ENCODE results near the gene PKP1. TPM values are rescaled to one million over a fixed set of nuclear protein-coding genes. Genes with fewer than 3 reads are reported as not detected.
"Not testable (repeated sequence)": the region's sequence is repeated elsewhere in the genome, so short reads cannot be mapped to it uniquely, and the experiment has no call there.

PKP1 gene
- total RNA-seq, 6 experiments from 2014 or later, result not detected

DNA sequence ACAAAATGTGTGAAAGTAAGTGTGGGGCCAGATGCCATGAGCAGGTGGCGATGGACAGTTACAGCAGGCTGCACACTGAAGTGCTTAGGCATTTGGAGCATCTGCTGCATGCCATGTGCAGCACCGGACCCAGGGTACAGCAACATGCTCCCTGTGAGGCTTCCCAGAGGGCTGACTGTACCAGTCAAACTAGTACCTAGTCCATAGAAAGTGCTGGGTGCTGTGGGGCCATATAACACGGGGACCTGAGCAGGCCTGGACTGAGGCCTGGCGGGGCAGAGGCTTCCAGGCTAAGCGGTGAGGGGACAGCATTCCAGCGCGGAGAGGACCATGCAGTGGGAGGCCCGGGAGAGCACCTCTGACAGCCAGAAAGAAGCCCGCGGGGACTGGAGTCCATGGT, 29.9 kb upstream of the PKP1 start:
- no peak for DNase-seq
- TF ChIP-seq, protein P1, sequence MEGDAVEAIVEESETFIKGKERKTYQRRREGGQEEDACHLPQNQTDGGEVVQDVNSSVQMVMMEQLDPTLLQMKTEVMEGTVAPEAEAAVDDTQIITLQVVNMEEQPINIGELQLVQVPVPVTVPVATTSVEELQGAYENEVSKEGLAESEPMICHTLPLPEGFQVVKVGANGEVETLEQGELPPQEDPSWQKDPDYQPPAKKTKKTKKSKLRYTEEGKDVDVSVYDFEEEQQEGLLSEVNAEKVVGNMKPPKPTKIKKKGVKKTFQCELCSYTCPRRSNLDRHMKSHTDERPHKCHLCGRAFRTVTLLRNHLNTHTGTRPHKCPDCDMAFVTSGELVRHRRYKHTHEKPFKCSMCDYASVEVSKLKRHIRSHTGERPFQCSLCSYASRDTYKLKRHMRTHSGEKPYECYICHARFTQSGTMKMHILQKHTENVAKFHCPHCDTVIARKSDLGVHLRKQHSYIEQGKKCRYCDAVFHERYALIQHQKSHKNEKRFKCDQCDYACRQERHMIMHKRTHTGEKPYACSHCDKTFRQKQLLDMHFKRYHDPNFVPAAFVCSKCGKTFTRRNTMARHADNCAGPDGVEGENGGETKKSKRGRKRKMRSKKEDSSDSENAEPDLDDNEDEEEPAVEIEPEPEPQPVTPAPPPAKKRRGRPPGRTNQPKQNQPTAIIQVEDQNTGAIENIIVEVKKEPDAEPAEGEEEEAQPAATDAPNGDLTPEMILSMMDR (IDR thresholded peaks at IDR 0.05), result no peak
- H3K36me3 Mint-ChIP-seq (ENCODE audit: low read depth), result no peaks in the 10 kb centered on the region
- H3K27ac Mint-ChIP-seq, result no peak overlapping the region
- H3K9me3 Mint-ChIP-seq, result no peaks in the 10 kb centered on the region
- peaks cover 21% of the 10 kb centered on the region for H3K27me3 Mint-ChIP-seq (ENCODE audit: insufficient read depth)
- no peak overlapping the region for H3K4me3 Mint-ChIP-seq
- H3K4me1 Mint-ChIP-seq (ENCODE audit: low read depth), result no peaks in the 10 kb centered on the region

DNA sequence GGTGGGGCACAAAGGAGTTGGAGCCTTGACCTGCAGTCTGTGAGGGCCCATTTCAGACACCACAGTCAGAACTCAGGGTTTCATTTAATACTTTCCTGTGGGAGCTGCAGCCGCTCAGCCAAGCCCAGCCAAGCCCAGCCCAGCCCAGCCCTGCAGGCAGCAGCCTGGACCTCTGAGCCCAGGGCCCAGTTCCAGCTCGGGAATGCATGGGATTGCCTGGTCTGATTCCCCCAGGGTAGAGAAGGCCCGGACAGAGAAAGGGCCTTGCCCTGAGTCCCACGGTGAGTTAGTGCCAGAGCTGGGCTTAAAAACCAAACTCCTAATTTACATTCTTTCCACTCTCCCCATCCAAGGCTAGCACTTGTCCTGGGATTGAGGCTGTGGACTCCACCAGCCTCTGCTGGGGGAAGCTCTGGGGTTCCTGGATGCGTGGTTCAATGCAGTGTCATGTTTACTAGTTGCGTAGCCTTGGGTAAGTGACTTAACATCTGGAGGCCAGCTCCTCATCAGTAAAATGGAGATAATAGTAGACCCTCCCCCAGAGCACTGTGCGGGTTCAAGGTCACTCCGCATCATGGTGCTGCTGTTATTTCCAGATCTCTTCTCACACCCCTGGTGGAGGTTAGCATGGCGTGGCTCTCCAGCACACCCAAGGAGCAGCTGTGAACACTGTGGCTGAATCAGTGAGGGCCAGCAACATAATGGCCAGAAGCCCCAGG, 29.2 kb upstream of the PKP1 start:
- H3K4me1 Mint-ChIP-seq (ENCODE audit: low read depth), result no peaks in the 10 kb centered on the region
- H3K27ac Mint-ChIP-seq, result no peak overlapping the region
- H3K36me3 Mint-ChIP-seq (ENCODE audit: low read depth), result no peaks in the 10 kb centered on the region
- no peaks in the 10 kb centered on the region for H3K9me3 Mint-ChIP-seq
- TF ChIP-seq, protein P1 (IDR thresholded peaks at IDR 0.05), result no peak
- peaks cover 14% of the 10 kb centered on the region for H3K27me3 Mint-ChIP-seq (ENCODE audit: insufficient read depth)
- no peak for DNase-seq
- H3K4me3 Mint-ChIP-seq, result no peak overlapping the region

GRCh38 chr1:201254625-201255478, 28.5 kb upstream of the PKP1 start:
- Mint-ChIP-seq H3K27ac (no peak overlapping the region), H3K4me1 (ENCODE audit: low read depth) (no peaks in the 10 kb centered on the region)
- DNase-seq, result no peak

DNA sequence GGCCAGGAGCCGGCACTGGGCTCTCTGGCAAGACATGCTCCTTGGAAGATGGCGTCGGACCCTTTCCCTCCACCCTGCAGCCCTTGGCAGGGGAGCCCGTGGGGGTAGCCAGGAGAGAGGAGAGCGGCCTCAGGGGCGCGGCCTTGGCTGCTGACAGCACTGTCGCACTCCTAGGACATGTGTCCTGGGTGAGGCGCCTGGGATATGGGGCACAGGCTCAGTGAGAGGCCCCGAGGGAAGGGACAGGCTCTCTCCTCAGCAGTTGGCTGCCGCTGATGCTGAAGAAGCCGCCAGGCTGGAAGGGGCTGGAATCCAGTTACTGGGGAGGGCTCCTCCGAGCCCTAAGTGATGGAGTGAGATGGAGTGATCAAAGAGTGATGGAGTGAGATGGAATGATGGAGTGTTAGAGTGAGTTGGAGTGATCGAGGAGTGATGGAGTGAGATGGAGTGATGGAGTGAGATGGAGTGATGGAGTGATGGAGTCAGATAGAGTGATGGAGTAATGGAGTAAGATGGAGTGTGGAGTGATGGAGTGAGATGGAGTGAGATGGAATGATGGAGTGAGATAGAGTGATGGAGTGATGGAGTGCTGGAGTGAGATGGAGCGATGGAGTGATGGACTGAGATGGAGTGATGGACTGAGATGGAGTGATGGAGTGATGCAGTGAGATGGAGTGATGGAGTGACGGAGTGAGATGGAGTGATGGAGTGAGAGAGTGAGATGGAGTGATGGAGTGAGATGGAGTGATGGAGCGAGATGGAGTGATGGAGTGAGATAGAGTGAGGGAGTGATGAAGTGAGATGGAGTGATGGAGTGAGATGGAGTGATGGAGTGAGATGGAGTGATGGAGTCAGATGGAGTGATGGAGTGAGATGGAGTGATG, 27.6 kb upstream of the PKP1 start:
- no peak for DNase-seq
- Mint-ChIP-seq H3K27me3 (ENCODE audit: insufficient read depth) (peaks cover 10% of the 10 kb centered on the region), H3K9me3 (no peaks in the 10 kb centered on the region), H3K4me1 (ENCODE audit: low read depth) (peaks cover 8% of the 10 kb centered on the region), H3K27ac (no peak overlapping the region), H3K4me3 (no peak overlapping the region), H3K36me3 (ENCODE audit: low read depth) (no peaks in the 10 kb centered on the region)
- TF ChIP-seq, protein P1 (IDR thresholded peaks at IDR 0.05), result no peak

More at GRCh38 chr1:201254625-201255478, 28.5 kb upstream of the PKP1 start:
- TF ChIP-seq, protein P1 (IDR thresholded peaks at IDR 0.05), result peak; percentile 100
- Mint-ChIP-seq H3K4me3 (no peak overlapping the region), H3K9me3 (no peaks in the 10 kb centered on the region), H3K27me3 (ENCODE audit: insufficient read depth) (peaks cover 11% of the 10 kb centered on the region), H3K36me3 (ENCODE audit: low read depth) (no peaks in the 10 kb centered on the region)

DNA sequence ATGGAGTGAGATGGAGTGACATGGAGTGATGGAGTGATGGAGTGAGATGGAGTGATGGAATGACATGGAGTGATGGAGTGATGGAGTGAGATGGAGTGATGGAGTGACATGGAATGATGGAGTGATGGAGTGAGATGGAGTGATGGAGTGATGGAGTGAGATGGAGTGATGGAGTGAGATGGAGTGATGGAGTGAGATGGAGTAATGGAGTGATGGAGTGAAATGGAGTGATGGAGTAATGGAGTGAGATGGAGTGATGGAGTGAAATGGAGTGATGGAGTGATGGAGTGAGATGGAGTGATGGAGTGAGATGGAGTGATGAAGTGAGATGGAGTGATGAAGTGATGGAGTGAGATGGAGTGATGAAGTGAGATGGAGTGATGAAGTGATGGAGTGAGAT, 25.2 kb upstream of the PKP1 start:
- peaks cover 17% of the 10 kb centered on the region for H3K4me1 Mint-ChIP-seq (ENCODE audit: low read depth)

More for the DNA sequence above, 25.2 kb upstream of the PKP1 start:
- H3K36me3 Mint-ChIP-seq (ENCODE audit: low read depth); H3K27ac Mint-ChIP-seq; H3K9me3 Mint-ChIP-seq; DNase-seq; H3K4me3 Mint-ChIP-seq; H3K27me3 Mint-ChIP-seq (ENCODE audit: insufficient read depth): not testable (repeated sequence)

Measured in HFFc6 (cell line).